ENCODE measurements around the gene FAM118B.

- no peak for TF ChIP-seq CTCF (IDR thresholded peaks at IDR 0.05)
- TF ChIP-seq ZFX (IDR thresholded peaks at IDR 0.05; ENCODE audit: borderline replicate concordance), result no peak
These were observed 93.0 kb downstream of the FAM118B start for GRCh38 chr11:126304457-126305075.

All from 22Rv1 (cell line).